Caco-2 (cell line): ENCODE measurements around the gene TPK1. TPM values are rescaled to one million over a fixed set of nuclear protein-coding genes. Genes with fewer than 3 reads are reported as not detected.
A peak's percentile ranks its signal among the peaks of the same experiment; 100 is the strongest.

ENCODE experiments used
- BruUV-seq: library from RNA; stranded (reverse); fragments of 400-500 nt; replicated peaks from 2 replicates; lab custom pipeline; 2021; lab: Mats Ljungman, UMichigan
- CTCF ChIA-PET: fragments of 300-600 bp; sonication (Branson Sonifier 250); formaldehyde crosslinking; loops from one replicate; lab custom pipeline; 2022; ENCODE audit warnings: antibody characterized with exemption; lab: Charles Lee
- POLR2A ChIA-PET: fragments of 300-600 bp; sonication (Branson Sonifier 250); formaldehyde crosslinking; loops from one replicate; lab custom pipeline; 2022; ENCODE audit warnings: antibody characterized with exemption; lab: Charles Lee
- DNase-seq, 2 experiments: peaks; one replicate each; pipeline versions ENCODE4 v3.0.0 to v3.0.0-alpha.2; 2020 to 2022
- H3K27me3 ChIP-seq: replicated peaks from 2 replicates; pipeline ENCODE4 v1.6.0; 2011; ENCODE audit warnings: low read length; ENCODE audit not compliant: control insufficient read depth, insufficient read depth
- H3K36me3 ChIP-seq: 2 replicates; pipeline ENCODE4 v1.5.1; 2011; ENCODE audit warnings: low read length; ENCODE audit not compliant: control insufficient read depth, insufficient read depth
- H3K4me1 ChIP-seq: fragments of 250-450 bp; sonication (Bioruptor Pico); 2 replicates; pipeline ENCODE4 v1.5.1; 2020; ENCODE audit warnings: mild to moderate bottlenecking
- H3K4me3 ChIP-seq: 2 replicates; pipeline ENCODE4 v1.5.1; 2011; ENCODE audit warnings: low read depth, mild to moderate bottlenecking, control low read depth, low read length
- H3K9me3 ChIP-seq: fragments of 250-450 bp; sonication (Bioruptor Pico); 2 replicates; pipeline ENCODE4 v1.5.1; 2020; ENCODE audit warnings: mild to moderate bottlenecking, moderate library complexity
- H3K27ac Mint-ChIP-seq: one replicate; pipeline ENCODE4 v1.8.0; 2022; ENCODE audit warnings: mixed read lengths; ENCODE audit not compliant: unreplicated experiment
- H3K27me3 Mint-ChIP-seq: one replicate; pipeline ENCODE4 v1.8.0; 2022; ENCODE audit warnings: mixed read lengths; ENCODE audit not compliant: insufficient read depth, unreplicated experiment
- H3K36me3 Mint-ChIP-seq: one replicate; pipeline ENCODE4 v1.8.0; 2022; ENCODE audit warnings: mild to moderate bottlenecking, mixed read lengths; ENCODE audit not compliant: insufficient read depth, unreplicated experiment
- H3K4me1 Mint-ChIP-seq: one replicate; pipeline ENCODE4 v1.8.0; 2022; ENCODE audit warnings: low read depth, mixed read lengths; ENCODE audit not compliant: unreplicated experiment
- H3K4me3 Mint-ChIP-seq: one replicate; pipeline ENCODE4 v1.8.0; 2022; ENCODE audit warnings: mild to moderate bottlenecking, moderate library complexity, mixed read lengths; ENCODE audit not compliant: unreplicated experiment
- H3K9me3 Mint-ChIP-seq: one replicate; pipeline ENCODE4 v1.8.0; 2022; ENCODE audit warnings: mixed read lengths; ENCODE audit not compliant: unreplicated experiment
- CTCF ChIP-seq, 2 experiments: fragments of 200-600 bp in 1 of 2; IDR thresholded peaks; 1 replicate in 1 of 2; 2 replicates in 1 of 2; pipeline versions ENCODE4 v1.5.1 to v1.8.0; 2011 to 2022; ENCODE audit warnings: antibody characterized with exemption in 1 of 2, control low read depth in 1 of 2, inconsistent platforms in 1 of 2, low read depth in 1 of 2, low read length in 1 of 2, mild to moderate bottlenecking in 1 of 2, moderate library complexity in 1 of 2; ENCODE audit not compliant: insufficient read depth in 1 of 2, severe bottlenecking in 1 of 2, unreplicated experiment in 1 of 2
- intact Hi-C: fragments of 100-400 bp; cut with micrococcal nuclease; formaldehyde crosslinking; loops from one replicate; pipeline ENCODE4 v1.10.0; 2022; ENCODE audit not compliant: unreplicated experiment
- total RNA-seq: library from RNA; stranded (reverse); gene quantifications from 2 replicates; pipeline ENCODE4 v1.2.3, GENCODE V29; 2022

TPK1 gene
- total RNA-seq, 1 experiment from 2014 or later: 86.6 TPM

- intact Hi-C loops: no loop called here
- BruUV-seq: no TSS peak
Observed at GRCh38 chr7:144830811-144831210, 5.0 kb downstream of the TPK1 start.

GRCh38 chr7:144830024-144830785 lies 5.6 kb downstream of the TPK1 start:
- no TSS peak for BruUV-seq
- Histone ChIP-seq H3K4me1 (peaks cover 56% of the 10 kb centered on the region), H3K4me3 (no peak overlapping the region), H3K9me3 (peaks cover 38% of the 10 kb centered on the region), H3K36me3 (no peaks in the 10 kb centered on the region; the same call in 1 of the 2 replicates), H3K27me3 (no peaks in the 10 kb centered on the region)
- ChIA-PET CTCF (no interaction called here), POLR2A (no interaction called here)
- no peak for TF ChIP-seq CTCF (IDR thresholded peaks at IDR 0.05; ENCODE audit: insufficient read depth in 1 of 2, low read depth in 1 of 2, low read length in 1 of 2, severe bottlenecking in 1 of 2, unreplicated experiment in 1 of 2)
- Mint-ChIP-seq H3K4me1 (peaks cover 31% of the 10 kb centered on the region), H3K9me3 (peaks cover 12% of the 10 kb centered on the region), H3K36me3 (peaks cover 60% of the 10 kb centered on the region), H3K4me3 (no peak overlapping the region), H3K27me3 (no peaks in the 10 kb centered on the region), H3K27ac (peak overlapping the region; percentile 12)
- DNase-seq: peak; percentile 23 to 62
- intact Hi-C loops: no loop called here

More at GRCh38 chr7:144830811-144831210, 5.0 kb downstream of the TPK1 start:
- H3K27me3 Mint-ChIP-seq: no peaks in the 10 kb centered on the region
- no peak for DNase-seq
- TF ChIP-seq CTCF (IDR thresholded peaks at IDR 0.05; ENCODE audit: insufficient read depth in 1 of 2, low read depth in 1 of 2, low read length in 1 of 2, severe bottlenecking in 1 of 2, unreplicated experiment in 1 of 2): no peak
- ChIA-PET POLR2A (no interaction called here), CTCF (no interaction called here)
- no peak overlapping the region for H3K4me3 ChIP-seq
- H3K27me3 ChIP-seq: no peaks in the 10 kb centered on the region
- peaks cover 31% of the 10 kb centered on the region for H3K4me1 Mint-ChIP-seq
- peaks cover 12% of the 10 kb centered on the region for H3K9me3 Mint-ChIP-seq
- H3K4me1 ChIP-seq: peaks cover 50% of the 10 kb centered on the region
- no peaks in the 10 kb centered on the region; the same call in 1 of the 2 replicates for H3K36me3 ChIP-seq
- peaks cover 58% of the 10 kb centered on the region for H3K36me3 Mint-ChIP-seq
- H3K27ac Mint-ChIP-seq: peak overlapping the region; percentile 12
- peaks cover 38% of the 10 kb centered on the region for H3K9me3 ChIP-seq
- H3K4me3 Mint-ChIP-seq: no peak overlapping the region

GRCh38 chr7:144827621-144828020 lies 8.2 kb downstream of the TPK1 start:
- intact Hi-C loops: loop anchor here (1.0 to 10.0 kb wide), 6 partner anchors 8 to 243 kb away; no protein-coding TSS in a partner anchor
- ChIA-PET POLR2A (interaction anchor here (1.1 kb wide), 1 partner anchor 8 kb away, joined by 6 read pairs; the partner anchor contains the start of gene TPK1), CTCF (interaction anchor here (1.0 to 1.1 kb wide), 2 partner anchors 8 to 238 kb away, joined by 4 to 6 read pairs; partner anchors contain the start of gene TPK1)
- no peaks in the 10 kb centered on the region for H3K27me3 Mint-ChIP-seq
- H3K36me3 ChIP-seq: no peaks in the 10 kb centered on the region; the same call in 1 of the 2 replicates
- H3K4me3 Mint-ChIP-seq: peak overlapping the region; percentile 59
- H3K27me3 ChIP-seq: no peaks in the 10 kb centered on the region
- no peak overlapping the region for H3K4me3 ChIP-seq
- peaks cover 48% of the 10 kb centered on the region for H3K36me3 Mint-ChIP-seq
- peak; percentile 83 to 89 for DNase-seq
- BruUV-seq: no TSS peak
- peak overlapping the region; percentile 69 for H3K27ac Mint-ChIP-seq
- H3K9me3 Mint-ChIP-seq: peaks cover 12% of the 10 kb centered on the region
- TF ChIP-seq CTCF (IDR thresholded peaks at IDR 0.05; ENCODE audit: insufficient read depth in 1 of 2, low read depth in 1 of 2, low read length in 1 of 2, severe bottlenecking in 1 of 2, unreplicated experiment in 1 of 2): no peak
- peaks cover 32% of the 10 kb centered on the region for H3K9me3 ChIP-seq
- H3K4me1 ChIP-seq: peaks cover 58% of the 10 kb centered on the region
- H3K4me1 Mint-ChIP-seq: peaks cover 25% of the 10 kb centered on the region
